NCI-H1105 (cell line): ENCODE results near the gene TXNIP.

Source experiments
- DNase-seq: peaks from one replicate; lab custom pipeline; 2025; lab: John Stamatoyannopoulos, UW

Gene TXNIP

DNA sequence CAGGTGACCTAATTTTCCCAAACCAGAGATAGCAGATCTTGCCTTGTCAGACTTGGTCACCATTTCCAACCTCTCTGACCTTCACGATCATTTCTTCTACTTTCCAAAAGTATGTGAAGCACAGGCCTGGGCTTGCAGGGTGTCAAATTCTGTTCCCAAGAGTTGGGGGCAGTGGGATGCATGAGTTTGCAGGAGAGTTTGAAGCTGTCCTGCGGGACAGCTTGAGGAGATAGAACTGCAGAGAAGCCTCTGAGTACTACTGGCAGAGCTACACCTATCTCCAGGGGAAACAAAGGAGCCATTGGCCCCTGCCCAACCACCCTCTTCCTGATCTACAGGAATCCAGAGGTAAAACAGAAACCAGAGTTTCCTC lies 11.3 kb downstream of the TXNIP start:
- DNase-seq: no peak

DNA sequence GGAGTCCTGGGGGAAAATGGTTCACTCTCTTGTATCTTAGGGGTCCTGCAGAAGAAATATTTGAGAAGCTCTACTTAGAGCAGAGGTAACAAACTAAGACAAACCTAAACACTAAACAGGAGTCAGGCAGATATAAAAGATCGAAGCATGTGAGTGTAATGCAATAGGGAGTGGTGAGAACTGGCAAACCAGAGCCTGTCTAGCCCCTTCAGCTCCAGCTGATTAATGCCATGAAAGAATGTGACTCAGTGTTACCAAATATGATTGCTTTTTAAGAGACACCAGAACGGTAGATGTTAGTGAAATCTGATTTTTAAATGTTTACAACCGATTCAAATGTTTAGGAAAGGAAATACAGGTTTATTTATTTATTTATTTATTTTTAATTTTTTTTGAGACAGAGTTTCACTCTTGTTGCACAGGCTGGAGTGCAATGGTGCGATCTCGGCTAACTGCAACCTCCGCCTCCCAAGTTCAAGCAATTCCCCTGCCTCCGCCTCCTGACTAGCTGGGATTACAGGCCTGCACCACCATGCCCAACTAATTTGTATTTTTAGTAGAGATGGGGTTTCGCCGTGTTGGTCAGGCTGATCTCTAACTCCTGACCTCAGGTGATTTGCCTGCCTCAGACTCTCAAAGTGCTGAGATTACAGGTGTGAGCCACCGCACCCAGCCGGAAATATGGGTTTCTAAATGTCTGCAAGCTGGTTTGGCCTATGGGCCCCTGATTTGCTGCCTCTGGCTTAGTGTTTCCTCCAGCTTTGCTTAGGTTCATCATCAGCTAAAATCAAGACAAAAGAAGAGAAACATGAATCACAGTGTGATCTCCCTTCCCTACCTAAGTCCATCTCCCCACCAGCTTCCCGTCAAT lies 12.2 kb downstream of the TXNIP start:
- no peak for DNase-seq

GRCh38 chr1:145983206-145983675 lies 13.1 kb downstream of the TXNIP start:
- no peak for DNase-seq

- no peak for DNase-seq
Observed at GRCh38 chr1:145982010-145982723, 14.2 kb downstream of the TXNIP start.

GRCh38 chr1:145980457-145980994 lies 15.9 kb downstream of the TXNIP start:
- DNase-seq: no peak

DNA sequence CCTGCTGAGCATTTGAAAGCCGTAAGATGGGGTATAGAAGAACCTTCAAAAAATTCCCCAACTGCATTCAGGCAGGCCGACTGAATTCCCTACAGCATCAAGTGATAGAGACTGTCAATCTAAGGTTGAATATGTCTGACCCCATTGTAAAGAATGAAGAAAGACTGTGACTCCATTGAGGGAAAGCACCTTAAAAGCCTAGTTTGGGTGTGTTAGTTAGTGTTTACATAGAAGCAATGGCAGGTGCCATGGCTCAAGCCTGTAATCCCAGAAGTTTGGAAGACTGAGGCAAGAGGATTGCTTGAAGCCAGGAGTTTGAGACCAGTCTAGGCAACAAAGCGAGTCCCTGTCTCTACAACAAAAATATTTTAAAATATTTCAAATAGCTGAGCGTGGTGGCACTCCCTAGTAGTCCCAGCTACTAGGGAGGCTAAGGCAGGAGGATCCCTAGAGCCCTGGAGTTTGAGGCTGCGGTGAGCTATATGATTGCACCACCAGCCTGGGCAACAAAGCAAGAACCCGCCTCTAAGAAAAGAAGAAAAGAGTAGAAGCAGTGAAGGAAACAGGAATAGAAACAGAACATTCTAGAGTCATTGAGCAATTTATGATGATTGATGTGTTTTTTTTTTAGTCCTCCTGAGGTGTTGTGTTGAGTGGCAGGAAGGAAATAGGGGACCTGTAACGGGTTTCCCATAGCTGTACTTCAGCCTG lies 16.5 kb downstream of the TXNIP start:
- no peak for DNase-seq

GRCh38 chr1:145978854-145979745 lies 17.3 kb downstream of the TXNIP start:
- DNase-seq: peak; percentile 97

GRCh38 chr1:145978471-145978853 lies 17.9 kb downstream of the TXNIP start:
- DNase-seq: no peak

DNA sequence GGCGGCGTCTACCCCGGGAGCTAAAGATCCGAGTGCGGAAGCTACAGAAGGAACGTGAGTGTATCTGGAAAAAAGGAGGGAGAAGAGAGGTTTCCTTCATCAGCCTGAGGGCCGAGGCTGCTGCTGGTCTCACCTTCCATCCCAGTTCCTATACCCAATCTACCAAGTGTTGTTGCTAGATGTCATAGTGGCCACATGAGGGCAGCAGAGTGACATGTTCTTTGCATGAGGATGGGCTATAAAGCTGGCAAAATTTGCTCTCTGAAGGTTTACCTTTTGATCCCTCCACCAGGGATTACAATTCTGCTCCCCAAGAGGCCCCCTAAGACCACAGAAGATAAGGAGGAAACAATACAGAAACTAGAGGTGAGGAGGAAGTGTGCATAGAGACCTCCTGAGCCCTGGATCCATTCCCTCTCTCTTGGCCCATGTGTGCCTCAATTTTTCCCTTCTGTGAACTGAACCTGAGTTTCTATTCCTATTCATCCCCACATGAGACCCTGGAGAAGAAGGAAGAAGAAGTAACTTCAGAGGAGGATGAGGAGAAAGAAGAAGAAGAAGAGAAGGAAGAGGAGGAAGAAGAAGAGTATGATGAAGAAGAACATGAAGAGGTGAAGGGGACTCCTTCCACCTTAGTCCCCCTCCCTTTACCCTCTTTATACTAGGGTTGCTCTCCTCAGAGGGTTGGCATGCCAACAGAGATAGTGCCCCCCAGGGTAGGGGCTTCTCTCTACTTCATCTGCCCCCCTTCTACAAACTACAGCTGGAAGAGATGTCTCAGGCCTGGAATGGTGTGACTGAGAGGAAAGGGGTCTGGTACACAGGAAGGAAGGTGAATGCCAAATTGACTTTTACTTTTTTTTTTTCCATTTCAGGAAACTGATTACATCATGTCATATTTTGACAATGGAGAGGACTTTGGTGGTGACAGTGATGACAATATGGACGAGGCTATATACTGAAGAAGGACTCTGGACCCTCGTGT lies 18.6 kb downstream of the TXNIP start:
- peak; percentile 77 for DNase-seq

DNA sequence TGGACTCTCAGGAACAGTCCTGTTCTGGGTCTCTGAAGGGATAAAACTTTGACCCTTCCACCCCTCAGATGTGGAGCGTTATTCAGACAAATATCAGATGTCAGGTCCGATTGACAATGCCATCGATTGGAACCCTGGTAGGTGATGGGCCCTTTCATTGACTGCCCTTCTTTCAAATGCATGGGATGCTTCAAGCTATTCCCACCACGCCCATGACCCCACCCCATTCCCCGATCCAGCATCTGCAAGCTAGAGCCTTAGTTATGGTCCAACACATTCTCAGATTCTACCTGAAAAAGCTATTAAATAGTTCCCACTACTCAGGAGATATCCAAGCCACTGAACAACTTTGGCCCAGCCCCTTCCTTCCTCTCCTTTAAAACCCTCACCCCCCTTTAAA lies 19.4 kb downstream of the TXNIP start:
- DNase-seq: no peak

DNA sequence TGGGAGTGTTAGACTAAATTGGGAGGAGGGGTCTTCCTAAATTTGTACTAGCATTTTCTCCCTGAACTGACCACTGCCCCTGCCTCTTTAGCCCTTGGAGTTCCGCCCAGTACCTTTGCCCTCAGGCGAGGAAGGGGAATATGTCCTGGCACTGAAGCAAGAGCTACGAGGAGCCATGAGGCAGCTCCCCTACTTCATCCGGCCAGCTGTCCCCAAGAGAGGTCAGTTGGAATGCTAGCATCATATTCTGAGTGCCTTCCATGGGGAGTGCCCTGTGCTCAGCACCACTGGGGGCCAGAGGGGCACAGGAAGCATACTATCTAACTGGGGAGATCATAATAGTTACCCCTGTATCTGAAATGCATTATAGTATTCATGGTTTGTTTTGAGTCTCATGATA lies 21.2 kb downstream of the TXNIP start:
- DNase-seq: no peak

- no peak for DNase-seq
Observed at GRCh38 chr1:145974721-145975120, 21.7 kb downstream of the TXNIP start.

DNA sequence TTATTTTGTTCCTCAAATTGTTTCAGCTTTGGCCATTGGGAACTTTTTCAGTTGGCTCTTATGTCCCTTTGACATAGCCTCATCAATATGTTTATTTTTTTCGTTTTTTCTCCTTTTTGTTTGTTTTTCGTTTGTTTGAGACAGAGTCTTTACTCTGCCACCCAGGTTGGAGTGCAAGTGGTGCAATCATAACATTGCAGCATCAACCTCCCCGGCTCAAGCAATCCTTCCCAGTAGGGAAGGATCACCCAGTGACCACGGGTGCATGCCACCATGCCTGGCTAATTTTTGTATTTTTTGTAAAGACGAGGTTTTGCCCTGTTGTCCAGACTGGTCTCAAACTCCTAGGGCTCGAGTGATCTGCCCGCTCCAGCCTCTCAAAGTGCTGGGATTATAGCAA lies 23.8 kb downstream of the TXNIP start:
- no peak for DNase-seq

DNA sequence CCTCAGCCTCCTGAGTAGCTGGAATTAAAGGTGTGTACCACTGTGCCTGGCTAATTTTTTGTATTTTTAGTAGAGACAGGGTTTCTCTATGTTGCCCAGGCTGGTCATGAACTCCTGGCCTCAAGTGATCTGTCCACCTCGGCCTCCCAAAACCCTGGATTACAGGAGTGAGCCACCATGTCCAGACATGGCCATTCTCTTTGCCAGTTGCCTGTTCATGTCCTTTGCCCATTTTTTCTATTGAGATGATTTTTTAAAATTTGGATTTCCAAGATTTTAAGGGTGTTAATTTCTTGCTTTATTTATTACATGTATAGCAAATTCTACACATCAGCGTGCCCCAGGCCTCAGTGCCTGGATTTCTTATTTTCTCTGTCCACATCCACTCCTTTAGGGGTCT lies 29.1 kb downstream of the TXNIP start:
- no peak for DNase-seq

DNA sequence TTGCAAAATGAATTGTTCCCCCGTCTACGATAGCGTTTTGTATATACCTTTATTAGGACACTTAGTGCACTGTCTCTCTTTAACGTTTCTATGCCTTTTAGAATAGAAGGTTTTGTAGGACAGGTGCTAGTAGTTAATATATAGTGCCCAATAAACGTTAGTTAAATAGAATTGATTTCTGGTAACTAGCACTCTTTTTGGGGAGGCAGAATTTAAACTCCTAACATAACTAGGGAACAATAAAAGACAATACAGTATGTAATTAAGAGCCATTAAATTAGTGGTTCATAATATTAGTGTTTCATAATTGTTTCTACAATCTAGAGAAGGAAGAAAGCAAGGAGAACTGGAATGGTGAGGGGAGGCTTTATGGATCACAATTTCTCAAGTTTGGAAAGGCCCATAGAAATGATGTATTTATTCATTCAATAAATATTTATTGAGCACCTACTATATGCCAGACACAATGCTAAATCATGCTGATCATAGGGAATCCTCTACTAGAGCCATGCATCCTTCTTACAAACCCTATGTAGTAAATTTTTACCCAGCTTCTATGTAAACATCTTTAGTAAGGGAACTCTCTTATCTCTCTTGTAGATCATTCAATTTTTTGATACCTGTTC lies 31.1 kb downstream of the TXNIP start:
- no peak for DNase-seq

DNA sequence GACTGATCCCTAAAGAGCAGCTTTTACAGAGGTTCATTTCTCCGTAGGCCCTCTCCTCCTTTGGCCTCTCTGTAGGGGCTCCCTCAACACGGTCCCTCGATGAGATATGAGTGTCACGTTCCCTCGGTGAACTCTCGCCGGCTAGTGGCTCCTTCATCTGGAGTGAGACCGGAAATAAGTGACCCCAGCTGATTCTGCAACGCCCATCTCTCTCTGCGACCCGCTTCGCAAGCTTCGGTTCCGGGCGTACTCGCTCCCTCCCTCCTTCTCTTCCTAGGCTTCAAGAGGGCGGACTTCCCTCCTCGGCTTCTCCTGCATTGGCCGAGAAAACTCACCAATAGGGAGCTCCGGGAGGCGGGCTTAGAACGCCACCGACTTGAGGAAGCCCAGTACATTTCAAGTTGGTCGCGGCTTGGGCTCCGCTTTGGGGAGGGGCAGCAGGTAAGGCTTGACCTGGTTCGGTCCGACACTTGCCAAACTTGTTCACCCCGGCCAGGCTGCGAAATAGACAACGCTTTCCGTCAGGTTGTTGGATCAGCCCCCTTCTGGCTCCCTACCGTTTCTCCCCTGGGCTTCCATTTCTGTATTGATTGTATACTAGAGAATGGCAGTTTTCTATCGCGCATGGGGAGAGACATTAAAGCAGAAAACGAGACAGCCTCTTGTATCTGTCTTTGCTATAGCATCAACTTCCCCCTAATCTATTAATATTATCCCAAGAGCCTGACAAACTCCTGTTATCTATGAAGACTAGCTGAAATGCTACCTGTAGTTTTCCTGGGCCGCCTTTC lies 31.9 kb downstream of the TXNIP start, which contains the start of the genes ANKRD34A and POLR3GL:
TSS of gene ANKRD34A (minus strand) at position 248 of the 791 bp plus-strand sequence. CDS start 2,816 bp downstream, outside the sequence.
TSS of gene POLR3GL (plus strand) at position 363 of the 791 bp plus-strand sequence. CDS start 10,176 bp downstream, outside the sequence.
- DNase-seq: peak; percentile 87

GRCh38 chr1:145963265-145964019 lies 32.9 kb downstream of the TXNIP start:
- no peak for DNase-seq
